GM10847 (cell line): Measurements from ENCODE around the gene PCID2.

Source experiments
- POLR2A ChIP-seq: IDR thresholded peaks from 2 replicates; pipeline ENCODE4 v1.6.1; 2011; ENCODE audit not compliant: insufficient read length; ENCODE audit errors: extremely low read depth

Gene PCID2

DNA sequence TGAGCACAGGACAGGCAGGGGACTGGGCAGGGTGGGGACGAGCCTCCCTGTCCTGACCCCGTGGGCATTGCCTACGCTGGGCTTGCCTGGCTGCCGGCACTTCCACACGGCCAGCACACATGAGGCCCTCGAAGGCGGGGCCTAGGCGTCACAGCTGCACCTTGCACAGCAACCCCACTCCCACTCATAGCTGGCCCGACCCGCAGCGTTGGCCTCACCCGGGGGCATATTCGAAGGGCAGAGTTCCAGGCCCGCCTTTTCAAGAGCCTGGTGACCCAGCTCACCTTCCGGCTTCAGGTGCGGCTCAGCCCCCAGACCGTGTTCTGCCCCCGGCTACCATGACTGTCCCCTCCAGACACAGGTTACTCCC lies 66.9 kb downstream of the PCID2 start:
- no peak for TF ChIP-seq POLR2A

DNA sequence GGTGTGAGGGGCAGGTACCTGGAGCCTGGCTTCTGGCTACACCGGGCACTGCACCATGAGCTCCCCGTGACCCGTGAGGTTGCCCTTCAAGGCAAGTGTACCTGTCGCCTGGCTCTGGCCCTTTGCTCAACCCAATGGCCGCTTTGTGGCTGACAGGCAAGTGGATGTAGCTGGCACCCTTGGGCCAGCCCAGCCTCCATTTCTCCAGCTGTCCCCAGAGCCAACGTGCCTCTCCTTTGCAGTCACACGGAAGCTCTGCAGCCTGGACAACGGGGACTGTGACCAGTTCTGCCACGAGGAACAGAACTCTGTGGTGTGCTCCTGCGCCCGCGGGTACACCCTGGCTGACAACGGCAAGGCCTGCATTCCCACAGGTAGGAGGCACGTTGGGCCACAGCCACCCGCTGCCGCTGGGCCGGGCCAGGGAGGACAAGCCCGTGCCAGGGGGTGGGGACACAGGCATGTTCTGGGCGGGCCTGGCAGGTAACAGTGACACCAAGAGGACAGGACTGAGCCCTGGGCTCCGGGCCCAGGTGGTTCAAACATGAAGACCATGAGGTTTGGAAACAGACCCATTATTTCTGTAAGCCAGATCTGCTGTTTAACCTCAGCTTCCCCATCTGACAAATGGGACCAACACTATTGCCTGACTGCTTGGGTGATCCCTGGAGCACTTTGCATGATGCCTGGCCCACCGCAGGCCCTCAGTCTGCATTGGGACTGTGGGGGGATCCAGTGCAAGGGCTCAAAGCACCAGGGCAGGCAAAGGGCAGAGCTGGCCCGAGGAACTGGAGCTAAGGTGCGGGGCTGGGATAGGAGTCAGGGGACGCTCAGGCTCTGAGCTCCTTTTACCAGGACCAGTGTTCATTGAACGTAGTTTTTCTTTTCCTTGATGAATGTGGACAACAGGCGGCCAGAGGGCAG lies 67.5 kb downstream of the PCID2 start:
- TF ChIP-seq POLR2A: no peak

DNA sequence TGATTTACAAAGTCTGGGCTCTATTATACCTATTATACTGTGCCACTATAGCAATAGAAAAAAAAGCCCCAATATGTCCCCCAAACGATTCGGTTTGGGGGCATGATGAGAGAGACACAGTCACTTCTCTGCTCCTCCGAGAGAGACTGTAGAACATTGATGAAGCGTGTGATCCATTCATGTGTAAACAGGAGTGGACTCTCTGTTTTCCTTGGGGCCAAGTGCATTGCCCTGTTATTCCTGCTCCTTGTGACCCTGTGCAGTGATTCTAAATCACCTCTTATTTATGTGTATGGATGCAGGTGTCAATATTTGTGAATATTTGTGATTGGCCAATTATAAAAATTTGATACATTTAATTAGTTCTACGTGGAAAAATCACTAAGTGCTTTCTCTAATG lies 68.9 kb downstream of the PCID2 start:
- TF ChIP-seq POLR2A: no peak

DNA sequence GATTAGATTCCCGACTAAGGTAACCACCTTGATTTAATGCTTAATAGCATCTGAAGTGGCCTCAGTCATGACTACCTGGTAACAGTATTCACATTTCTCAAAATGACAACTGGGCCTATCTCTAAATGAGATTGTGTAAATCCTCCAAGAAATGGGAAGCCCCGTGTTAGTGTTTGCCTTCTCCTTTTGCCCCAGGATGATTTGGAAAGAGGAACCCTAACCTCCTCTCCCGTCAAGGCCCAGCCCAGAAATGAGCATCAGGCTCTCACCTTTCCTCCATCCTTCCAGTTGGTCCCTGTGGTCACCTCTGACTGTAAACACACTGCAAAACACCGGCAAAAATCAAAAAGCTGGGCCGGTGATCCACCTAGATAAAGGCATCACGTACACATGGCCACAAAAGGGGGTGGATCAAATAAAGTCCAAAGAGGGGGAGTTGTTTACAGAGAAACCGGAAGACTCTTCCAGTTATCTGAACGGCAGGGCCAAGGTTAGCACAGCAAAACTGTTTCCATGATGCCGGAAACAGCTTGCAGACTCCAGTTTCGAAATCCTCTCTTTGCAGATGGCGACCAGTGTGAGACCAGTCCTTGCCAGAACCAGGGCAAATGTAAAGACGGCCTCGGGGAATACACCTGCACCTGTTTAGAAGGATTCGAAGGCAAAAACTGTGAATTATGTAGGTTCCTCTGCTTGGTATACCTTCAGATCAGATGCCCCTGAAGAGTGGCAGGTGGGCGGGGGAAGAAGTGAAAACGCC lies 69.5 kb downstream of the PCID2 start:
- no peak for TF ChIP-seq POLR2A

DNA sequence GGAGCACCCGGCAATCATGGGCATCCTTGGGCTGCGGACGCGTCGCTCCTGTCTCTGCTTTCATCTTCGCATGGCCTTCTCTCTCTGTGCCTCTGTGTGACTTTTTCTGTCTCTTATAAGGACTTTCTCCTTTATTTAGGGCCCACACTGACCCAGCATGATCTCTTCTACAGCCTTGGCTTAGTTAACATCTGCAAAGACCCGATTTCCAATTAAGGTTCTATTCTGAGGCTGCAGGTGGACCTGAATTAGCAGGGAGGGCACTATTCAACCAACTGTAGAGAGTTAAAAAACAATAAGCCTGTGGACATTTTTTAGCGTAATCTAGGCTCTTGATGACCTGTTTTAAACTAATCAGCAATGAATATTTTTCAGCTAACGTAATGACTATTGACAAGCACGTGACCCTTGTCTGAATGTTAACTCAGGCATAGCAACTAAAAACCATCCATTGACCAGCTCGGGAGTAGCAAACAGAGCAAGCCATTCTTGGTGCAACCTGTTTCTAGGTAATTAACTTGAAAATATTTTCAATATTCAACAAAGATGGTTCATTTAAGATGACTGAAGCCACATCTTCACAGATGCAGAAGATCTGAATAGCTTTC lies 70.7 kb downstream of the PCID2 start:
- TF ChIP-seq POLR2A: no peak

DNA sequence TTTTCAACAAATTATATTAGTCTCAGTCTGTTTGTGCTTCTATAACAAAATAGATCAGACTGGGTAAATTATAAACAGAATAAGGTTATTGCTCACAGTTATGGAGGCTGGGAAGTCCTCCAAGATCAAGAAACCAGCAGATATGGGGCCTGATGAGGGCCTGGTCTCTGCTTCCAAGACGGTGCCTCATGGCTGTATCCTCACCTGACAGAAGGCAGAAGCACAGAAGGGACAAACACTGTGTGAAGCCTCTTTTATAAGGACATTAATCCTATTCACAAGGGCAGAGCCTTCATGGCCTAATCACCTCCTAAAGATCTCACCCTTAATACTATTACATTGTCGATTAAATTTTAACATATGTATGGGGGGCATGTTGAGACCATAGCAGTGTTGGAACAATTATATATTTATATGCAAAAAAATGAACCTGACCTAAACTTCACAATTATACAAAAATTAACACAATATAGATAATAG lies 73.1 kb downstream of the PCID2 start:
- no peak for TF ChIP-seq POLR2A

DNA sequence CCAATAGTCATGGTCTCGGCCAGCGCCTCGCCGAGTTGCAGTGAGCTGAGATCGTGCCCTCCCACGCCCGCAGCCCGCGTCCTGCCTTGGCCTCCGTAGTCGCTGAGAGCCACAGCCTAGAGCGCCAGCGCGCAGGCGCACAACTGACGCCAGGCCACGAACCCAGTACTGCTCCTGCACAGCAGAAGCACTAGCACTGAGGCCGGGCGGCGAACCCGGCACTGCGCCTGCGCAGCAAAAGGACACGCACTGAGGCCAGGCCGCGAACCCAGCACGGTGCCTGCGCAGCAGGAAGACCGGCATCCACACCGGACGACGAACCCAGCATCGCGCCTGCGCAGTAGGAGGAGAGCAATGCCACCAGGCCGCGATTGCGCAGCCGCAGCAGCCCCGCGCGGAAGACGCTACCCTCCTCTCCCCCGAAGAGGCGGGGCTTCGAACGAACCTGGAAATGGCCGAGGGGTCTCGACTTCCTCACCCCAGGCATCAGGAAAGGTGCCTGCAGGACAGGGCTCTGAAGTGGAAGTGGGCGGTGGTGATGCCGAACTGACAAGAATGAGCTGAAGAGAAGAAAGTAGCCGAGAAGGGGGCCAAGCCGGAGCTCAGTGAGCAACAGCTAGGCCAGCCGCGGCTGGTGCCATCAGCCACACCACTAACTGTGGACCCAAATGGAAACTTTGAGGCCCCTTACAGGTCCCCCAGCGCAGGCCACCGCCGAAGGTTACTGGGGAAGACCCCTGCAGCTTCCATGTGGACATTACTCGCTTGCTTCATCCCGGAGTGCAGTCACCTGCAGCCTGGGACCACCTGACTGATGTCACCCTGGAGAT lies 78.3 kb downstream of the PCID2 start:
- no peak for TF ChIP-seq POLR2A

DNA sequence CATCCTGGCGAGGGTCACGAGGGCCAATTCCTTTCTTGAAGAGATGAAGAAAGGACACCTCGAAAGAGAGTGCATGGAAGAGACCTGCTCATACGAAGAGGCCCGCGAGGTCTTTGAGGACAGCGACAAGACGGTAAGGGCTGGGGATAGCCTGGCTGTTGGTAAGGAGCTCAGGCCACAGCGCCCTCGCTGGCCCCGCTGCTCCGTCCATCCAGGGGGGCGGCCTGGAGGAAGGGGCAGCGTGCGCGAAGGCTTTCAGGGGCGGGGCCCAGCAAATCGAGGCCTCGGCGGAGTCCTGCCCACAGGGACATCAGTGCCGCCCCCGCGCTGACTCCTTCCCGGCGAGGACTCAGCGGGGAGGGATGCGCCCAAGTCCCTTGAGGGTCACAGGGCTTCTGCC lies 79.0 kb downstream of the PCID2 start:
- no peak for TF ChIP-seq POLR2A
